Measurements from ENCODE around the gene PLAAT1.

Gene PLAAT1

GRCh38 chr3:193253986-193254660 is 13.1 kb downstream of the PLAAT1 start:
- DNase-seq (ENCODE audit: low spot score) = no peak

- DNase-seq (ENCODE audit: low spot score) = no peak
Measured at GRCh38 chr3:193261970-193262369, 20.9 kb downstream of the PLAAT1 start.

GRCh38 chr3:193262707-193263106 is 21.7 kb downstream of the PLAAT1 start:
- no peak for DNase-seq (ENCODE audit: low spot score)

- no peak for DNase-seq (ENCODE audit: low spot score)
Measured at GRCh38 chr3:193269343-193270028, 28.5 kb downstream of the PLAAT1 start.

GRCh38 chr3:193270451-193270850 is 29.4 kb downstream of the PLAAT1 start:
- DNase-seq (ENCODE audit: low spot score) = no peak

- no peak for DNase-seq (ENCODE audit: low spot score)
Measured at GRCh38 chr3:193271101-193271840, 30.2 kb downstream of the PLAAT1 start.

- no peak for DNase-seq (ENCODE audit: low spot score)
Measured at GRCh38 chr3:193292386-193292785, 51.4 kb downstream of the PLAAT1 start.

GRCh38 chr3:193295985-193296384 is 55.0 kb downstream of the PLAAT1 start:
- no peak for DNase-seq (ENCODE audit: low spot score)

- DNase-seq (ENCODE audit: low spot score) = no peak
Measured at GRCh38 chr3:193297421-193297820, 56.4 kb downstream of the PLAAT1 start.

GRCh38 chr3:193301433-193301832 is 60.4 kb downstream of the PLAAT1 start:
- no peak for DNase-seq (ENCODE audit: low spot score)

GRCh38 chr3:193305356-193305755 is 64.3 kb downstream of the PLAAT1 start:
- no peak for DNase-seq (ENCODE audit: low spot score)

GRCh38 chr3:193310914-193311723 is 70.1 kb downstream of the PLAAT1 start:
- DNase-seq (ENCODE audit: low spot score) = no peak

GRCh38 chr3:193313061-193313958 is 72.3 kb downstream of the PLAAT1 start:
- DNase-seq (ENCODE audit: low spot score) = no peak

GRCh38 chr3:193314161-193314560 is 73.1 kb downstream of the PLAAT1 start:
- no peak for DNase-seq (ENCODE audit: low spot score)

- no peak for DNase-seq (ENCODE audit: low spot score)
Measured at GRCh38 chr3:193317682-193318300, 76.8 kb downstream of the PLAAT1 start.
